GM19043 (cell line): Measurements from ENCODE around the gene MAK.
"Not testable (repeated sequence)": the region's sequence is repeated elsewhere in the genome, so short reads cannot be mapped to it uniquely, and the experiment has no call there.

Experiments
- ATAC-seq: cut with Tn5 transposase; IDR thresholded peaks from one replicate; pipeline ENCODE4 v1.9.1; 2021; ENCODE audit warnings: low read depth; ENCODE audit not compliant: unreplicated experiment

MAK gene

DNA sequence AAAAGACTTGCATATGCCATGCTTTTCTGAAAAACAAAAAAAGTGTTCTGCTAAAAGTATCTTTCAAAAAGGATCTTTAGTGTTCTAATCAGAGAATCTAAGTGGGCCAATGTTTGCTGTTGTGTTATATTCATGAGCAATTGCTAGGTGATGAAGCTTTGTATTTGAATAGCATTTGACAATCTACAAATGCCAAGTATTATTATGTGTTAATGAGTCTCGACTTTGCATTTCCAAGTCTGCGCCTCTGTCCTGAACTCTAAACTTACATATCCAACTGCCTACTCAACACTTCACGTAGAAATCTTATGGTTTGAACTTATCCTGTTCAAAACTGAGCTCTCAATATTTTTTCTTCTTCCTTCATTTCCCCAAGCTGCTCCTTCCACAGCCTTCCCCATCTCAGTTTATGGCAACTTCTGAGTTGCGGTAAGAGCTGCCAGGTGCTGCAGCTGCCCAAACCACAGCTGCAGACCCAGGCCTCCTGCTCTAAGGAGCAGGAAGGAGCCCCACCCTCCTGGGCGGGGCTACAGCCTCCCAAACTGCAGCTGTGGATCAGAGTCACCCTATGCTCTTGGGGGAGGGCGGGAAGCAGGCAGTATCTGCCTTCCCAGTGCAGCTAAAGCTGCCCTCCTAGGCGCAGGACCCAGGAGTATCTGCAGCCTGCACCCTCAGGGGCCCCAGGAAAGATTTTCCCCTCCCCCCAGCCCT, 16.7 kb upstream of the MAK start:
- ATAC-seq = no peak

DNA sequence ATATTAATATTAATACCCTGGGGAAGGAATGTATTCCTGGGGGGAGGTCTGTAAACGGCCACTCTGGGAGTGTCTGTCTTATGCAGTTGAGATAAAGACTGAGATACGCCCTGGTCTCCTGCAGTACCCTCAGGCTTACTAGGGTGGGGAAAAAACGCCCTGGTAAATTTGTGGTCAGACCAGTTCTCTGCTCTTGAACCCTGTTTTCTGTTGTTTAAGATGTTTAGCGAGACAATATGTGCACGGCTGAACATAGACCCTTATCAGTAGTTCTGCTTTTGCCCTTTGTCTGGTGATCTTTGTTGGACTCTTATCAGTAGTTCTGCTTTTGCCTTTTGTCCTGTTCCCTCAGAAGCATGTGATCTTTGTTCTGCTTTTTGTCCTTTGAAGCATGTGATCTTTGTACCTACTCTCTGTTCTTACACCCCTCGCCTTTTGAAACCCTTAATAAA, 15.5 kb upstream of the MAK start:
- not testable (repeated sequence) for ATAC-seq

DNA sequence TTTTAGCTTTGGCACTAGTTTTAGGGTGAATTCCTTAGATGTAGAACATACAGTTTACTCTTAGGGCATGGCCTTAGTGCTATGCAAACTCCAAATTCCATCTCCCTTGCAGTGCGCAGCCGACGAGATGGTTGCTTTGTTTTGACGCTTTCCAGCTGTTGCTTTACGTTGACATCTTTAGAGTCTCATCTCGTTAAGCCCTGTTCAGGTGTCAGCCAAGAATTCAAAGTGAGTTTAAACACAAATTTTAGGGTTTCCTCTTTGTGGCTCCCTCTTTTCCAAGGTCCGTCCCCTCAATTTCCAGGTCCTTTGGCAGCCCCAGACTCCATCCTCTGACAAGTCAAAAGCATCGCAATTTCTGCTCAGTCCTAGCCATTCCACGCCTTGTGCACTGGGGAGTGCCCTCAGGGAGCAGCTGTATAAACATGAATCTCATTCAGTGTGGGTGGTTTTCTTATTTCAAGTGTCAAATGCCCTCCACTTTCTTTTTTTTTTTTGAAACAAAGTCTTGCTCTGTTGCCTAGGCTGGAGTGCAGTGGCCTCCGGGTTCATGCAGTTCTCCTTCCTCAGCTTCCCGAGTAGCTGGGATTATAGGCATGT, 14.1 kb upstream of the MAK start:
- ATAC-seq = no peak

DNA sequence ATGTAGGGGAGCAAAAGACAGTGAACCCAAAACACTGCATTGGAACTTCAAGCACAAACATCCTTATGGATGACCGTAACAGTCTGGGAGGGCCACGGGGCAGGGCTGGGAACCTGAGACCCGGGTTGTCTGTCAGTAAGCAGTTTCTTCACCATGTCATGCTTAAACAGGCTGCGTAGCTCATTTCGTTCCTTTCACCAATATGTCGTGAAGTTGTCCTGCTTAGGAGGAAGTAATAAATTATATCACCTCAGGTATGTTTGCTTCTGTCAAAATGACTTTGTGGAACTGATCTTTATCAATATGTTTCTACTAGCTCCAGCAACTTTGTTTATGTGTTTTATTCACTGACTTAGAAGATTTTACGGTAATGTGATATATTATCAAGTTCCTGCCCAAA, 12.4 kb upstream of the MAK start:
- ATAC-seq = no peak

DNA sequence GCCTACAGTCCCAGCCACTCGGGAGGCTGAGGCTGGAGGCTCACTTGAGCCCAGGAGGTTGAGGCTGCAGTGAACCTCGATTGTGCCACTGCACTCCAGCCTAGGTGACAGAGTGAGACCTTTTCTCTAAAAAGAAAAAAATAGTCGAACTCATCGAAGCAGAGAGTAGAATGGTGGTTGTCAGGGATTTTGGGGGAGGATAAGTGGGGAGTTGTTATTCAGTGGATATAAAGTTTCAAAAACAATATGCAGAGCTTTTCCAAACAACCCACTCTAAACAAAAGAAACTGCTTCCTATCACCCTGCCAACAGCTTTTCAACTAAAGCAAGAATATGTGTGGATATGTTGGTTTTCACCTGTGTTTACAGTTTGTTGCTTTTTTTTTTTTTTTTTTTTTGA, 11.6 kb upstream of the MAK start:
- no peak for ATAC-seq

DNA sequence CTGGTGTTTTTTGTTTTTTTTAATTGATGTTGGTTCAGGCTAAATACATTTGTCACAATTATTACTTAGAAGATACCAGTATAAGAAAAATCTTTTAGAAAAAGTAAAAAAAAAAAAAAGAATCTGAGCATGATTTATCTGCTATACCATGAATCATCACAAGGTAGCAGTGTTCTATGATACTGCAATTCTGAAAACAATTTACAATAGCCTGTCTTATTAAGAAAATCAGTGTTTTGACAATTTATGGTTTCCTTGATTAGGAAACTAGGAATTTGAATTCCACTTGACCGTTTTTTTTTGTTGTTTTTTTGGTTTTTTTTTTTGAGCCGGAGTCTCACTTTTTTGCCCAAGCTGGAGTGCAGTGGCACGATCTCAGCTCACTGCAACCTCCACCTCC, 9.3 kb upstream of the MAK start:
- ATAC-seq = no peak

DNA sequence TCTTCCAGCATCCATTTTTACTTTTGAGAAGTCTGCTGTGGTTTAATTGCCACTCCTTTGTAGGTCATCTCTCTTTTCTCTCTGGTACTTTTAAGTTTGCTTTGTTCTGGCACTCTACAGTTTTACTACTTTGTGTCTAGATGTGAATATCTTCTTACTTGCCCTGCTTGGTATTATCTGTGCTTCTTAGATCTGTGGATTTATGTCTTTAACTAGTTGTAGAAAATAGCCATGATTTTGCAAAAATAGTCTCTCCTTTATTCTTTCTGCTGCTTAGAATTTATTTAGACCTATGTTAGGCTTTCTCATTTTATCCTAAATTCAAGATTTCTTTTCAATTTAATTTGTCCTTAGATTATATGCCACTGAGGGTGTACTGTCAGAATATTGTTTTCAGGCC, 5.2 kb upstream of the MAK start:
- ATAC-seq = no peak

DNA sequence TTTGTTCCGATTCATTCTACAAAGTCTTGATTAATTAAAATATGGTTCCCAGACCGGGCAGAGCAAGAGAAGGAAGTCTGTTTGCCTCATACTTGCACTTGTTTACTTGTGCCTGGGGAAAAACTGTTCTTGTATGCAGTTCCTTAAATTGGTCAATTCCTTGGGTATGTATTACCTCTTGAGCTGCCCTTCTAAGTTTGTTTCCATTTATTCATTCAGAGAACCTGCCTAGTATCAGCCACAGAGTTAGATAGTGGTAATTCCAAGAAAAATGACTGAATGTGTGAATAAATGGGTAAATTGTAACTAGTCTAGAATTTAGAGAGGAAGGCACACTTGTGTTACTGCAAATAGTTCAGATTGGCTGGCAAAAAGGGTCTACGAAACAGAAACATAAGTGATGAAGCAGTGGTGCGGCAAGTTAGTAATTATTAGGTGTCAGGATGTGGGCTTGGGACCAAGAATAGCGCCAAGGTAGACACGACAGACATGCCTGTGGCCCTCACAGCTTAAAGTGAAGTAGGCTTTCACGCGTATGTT, 525 bp upstream of the MAK start:
- ATAC-seq = peak; percentile 69

DNA sequence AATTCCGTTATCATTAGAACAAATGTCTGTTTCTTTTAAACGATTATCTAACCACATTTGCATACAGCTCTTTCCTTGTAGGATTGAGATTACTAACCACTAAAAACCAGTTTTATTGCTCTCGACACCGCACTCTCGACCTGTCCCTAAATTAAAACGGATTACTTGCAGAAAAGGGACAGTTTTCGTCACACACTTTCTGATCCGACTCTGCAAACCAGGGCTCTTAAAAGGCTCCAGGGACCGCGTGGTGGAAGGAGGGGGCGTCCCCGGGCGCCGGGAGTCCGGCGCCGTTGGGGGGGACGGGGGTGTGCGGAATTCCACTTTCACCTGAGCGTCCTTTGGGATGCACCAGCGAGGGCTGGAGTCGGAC, 731 bp downstream of the MAK start:
- no peak for ATAC-seq

DNA sequence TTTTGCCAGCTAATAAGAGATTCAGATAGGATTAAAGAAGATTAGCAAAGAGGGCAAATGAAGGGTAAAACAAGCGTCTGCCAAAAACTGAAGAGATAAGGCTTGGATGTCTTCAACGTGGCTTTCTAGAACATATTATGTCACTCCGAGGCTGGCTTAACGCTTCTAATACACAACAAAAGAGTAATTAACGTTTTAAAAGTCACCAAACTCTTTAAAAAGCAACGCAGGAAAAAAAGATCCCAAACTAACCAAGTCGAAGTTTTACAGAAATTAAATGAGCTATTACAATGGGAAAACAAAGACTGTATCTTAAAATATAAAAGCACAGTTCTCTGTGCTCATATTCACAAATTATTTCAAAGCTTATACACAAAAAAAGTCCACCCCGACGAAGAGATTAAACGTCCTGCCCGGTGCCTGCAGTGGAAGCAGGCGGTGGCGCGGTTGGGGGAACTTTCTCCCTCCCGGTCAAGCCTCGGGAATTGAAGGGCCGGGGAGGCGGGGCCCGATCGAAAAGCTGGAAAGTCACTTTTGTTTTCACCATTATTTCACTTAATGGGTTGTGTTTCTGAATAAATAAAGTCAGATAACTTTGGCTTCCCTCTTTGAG, 1.2 kb downstream of the MAK start:
- ATAC-seq = no peak

DNA sequence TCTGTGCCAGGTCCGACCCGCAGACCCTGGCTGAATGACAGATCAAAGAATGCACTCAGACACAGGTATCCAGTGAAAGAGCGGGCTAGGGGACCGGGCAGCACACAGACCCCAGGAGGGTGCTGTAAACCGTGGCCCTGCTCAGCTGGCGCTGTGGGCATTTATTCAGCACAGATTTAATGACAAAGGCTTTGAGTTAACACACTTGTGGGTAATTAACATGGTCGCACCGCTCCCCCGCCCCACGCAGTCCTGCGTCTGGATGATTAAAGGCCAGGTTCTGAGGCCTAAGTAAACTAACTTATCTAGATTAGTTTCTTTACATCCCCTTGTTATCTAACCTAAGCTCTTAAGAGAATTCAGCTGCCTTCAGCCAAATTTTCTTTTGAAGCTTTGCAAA, 3.5 kb downstream of the MAK start:
- no peak for ATAC-seq

DNA sequence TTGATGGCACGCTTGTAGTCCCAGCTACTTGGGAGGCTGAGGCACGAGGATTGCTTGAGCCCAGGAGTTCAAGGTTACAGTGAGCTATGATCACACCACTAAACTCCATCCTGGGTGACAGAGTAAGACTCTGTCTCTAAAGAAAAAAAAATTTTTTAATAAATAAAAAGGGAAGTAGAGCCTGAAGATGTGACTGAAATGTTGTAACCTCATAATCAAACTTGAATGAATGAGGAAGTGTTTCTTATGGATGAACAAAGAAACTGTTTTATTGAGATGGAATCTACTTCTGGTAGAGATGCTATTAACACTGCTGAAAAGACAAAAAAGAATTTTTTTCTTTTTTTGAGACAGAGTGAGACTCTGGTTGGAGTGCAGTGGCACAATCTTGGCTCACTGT, 6.7 kb downstream of the MAK start:
- no peak for ATAC-seq

DNA sequence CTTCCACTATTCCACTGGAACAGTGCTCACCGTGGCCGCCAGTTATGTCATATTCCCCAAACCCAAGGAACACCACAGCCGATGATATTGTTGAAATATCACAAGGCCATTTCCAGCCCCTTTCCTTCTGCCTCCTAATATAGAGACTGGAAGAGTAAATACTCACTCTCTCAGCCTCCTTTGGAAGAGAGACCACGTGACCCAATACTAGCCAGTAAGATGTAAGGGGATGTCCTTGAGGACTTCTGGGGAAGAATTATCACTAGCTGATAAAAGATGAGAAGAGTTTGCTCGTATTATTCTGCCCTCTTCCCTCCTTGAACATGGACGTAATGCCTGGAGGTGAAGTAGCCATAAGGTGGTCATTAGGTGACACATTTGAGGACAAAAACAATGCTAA, 13.5 kb downstream of the MAK start:
- no peak for ATAC-seq

DNA sequence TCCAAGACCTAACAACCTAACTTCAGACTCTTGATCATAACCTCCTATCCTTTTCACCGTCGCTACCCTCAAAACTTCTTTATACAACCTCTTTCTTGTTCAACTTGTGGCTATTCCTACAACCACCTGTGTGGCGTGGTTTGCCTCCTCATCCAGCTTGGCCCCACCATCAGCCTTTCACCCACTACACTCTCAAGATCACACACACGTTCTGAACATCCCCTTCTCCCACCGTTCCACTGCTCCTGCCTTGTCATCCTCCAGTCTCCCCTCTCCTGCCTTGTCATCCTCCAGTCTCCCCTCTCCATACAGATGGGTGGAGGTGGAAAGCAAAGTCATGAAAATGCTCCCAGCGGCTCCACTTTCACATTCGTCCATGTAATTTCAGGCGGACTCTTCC, 14.0 kb downstream of the MAK start:
- ATAC-seq = no peak

DNA sequence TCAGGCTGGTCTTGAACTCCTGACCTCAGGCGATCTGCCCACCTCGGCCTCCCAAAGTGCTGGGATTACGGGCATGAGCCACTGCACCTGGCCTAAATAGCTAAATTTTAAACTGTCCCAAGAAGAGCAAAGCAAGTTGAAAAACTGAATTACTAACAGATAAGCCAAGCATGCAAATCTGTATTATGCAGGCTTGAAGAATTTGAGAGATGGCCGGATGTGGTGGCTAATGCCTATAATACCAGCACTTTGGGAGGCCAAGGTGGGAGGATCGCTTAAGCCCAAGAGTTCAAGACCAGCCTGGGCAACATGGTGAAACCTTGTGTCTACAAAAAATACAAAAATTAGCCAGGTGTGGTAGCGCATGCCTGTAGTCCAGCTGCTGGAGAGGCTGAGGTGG, 24.2 kb downstream of the MAK start:
- not testable (repeated sequence) for ATAC-seq

DNA sequence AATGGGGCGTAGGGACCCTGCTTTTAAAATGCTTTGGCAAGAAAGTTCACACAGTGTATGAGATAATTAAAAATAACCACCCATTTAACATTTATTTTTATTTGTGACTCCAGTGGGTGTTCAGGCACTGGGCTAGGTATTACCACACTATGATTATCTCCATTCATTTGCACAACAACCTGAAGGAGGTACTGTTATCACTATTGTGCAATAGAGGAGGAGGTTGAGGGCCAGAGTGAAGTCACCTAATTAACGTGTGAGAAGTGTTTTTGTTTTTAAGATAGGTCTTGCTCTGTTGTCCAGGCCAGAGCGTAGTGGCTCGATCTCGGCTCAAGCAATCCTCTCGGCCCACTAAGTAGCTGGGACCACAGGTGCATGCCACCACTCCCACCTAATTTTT, 29.2 kb downstream of the MAK start:
- no peak for ATAC-seq

DNA sequence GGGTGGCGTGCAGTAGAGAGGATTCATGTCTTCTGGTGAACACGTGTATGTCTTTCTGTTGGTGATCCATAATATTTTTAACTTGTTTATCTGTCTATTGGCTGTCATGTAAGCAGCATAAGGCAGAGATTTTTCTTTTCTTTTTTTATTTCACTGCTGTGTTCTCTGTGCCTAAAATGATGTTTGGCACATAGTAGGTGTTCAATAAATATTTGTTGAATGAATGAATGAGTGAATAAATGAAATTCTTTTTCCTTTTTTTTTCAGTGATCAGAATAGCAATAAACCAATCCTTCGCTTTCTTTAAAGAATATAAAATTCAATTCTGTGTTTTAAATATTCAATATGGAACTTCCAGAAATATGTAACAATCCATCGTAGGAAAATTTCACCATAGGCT, 30.0 kb downstream of the MAK start:
- ATAC-seq = no peak

DNA sequence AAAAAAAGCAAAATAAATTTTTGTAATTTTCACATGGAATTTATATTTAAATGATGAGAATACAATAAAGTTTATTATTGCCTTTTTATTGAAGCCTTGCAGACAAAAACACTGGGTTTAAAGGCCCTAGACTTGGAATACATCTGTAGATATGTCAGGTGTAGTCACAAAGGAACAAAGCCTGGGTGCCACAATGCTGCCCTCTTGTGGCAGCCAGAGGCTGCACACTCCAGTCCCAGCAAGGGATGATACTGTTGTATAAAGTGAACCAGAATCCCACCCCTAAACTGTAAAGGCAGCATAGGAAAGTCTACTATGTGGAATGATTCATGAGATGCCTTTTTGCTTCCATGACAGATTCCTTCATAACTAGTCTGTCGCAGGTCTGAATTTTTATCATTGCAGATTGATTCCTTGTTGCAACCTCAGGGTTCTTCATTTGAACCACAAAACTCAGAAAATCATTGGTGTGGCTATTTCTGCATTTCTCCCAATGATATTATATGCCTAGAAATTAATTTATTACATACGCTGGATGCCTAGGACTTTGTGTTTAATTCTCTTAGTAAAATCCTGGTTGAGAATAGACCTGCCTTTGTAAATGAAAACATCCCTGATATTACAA, 37.0 kb downstream of the MAK start:
- peak; percentile 94 for ATAC-seq

DNA sequence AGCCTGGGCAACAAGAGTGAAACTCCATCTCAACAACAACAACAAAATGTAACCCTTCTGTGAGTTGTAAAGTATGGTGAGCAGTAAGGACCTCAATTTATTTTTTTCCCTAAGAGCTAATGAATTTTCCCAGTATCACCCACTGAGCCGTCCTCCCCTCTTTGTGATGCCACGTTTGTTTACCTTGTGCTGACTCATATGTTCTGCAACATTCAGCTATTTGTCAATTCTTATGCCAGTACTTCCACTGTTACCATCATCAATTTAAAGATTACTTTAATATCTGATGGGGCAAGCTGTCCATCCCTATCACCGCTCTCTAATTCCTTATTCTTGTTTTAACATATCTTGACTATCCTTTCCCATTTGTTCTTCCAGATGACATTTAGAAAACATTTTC, 37.5 kb downstream of the MAK start:
- ATAC-seq = peak; percentile 2

DNA sequence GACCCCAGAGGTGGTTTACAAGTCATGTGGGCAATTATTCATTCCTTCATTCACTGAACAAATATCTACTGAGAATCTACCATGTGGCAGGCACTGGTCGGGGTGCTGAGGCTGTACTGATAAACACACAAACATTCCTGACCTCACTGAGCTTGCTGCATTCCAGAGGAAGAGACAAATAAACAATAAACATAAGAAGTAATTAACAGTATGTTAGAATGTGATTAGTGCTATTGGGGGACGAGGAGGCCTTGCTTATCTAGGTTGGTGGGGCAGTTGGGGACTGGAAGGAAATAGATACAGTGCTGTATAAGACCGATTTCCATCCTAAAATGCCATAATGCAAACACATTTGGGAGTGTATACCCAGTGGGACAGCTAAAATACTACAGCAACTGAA, 44.1 kb downstream of the MAK start:
- ATAC-seq = no peak

DNA sequence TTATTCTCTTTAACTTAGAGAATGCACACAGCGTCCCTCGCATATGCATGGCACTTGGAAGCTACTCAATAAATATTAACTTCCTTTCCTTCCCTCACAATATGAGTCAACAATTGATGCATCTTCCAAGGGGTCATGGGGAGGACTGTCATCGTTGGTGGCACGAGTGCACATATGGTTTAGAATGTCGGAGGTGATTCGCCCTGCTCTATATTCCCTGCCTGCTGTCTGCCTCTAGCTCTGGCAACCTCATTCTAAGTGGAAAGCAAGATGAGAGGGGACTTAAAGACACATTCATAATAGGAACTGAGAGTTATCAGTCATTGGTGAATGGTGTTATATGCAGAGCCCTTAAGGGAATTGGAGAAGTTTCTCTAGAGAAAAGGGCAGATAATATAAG, 44.6 kb downstream of the MAK start:
- ATAC-seq = no peak

DNA sequence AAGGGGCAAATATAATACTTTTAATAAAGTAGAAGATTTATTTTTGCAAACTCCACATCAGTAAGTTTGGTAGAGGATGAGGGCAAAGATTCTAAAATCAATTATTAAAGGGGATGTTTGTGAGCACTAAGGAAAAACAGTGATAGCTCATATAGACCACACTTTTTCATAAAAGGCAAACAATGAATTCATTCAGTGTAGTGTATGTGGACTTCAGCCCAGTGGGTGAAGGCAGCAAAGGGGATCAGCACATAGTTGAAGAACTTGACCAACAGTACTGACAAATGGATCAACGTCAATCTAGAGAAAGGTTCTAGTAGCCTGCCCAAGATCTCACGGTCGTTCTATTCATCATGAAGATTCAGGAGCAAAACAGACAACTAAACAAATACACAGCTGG, 45.3 kb downstream of the MAK start:
- no peak for ATAC-seq
